GM12878 (cell line): ENCODE measurements around the gene HRG.

Experiments
- CTCF ChIP-seq, 3 experiments: IDR thresholded peaks in 2 of 3; conservative IDR thresholded peaks in 1 of 3; 2 replicates each; pipeline ENCODE4 v1.5.1; 2011; ENCODE audit warnings: low read depth in 3 of 3, low read length in 3 of 3, mild to moderate bottlenecking in 3 of 3, control low read depth in 2 of 3, moderate library complexity in 2 of 3, inconsistent platforms in 1 of 3, mixed read lengths in 1 of 3; ENCODE audit not compliant: control insufficient read depth in 2 of 3, insufficient read depth in 1 of 3; ENCODE audit errors: extremely low read depth in 1 of 3
- FOS ChIP-seq: IDR thresholded peaks from 3 replicates; pipeline ENCODE4 v1.6.1; 2011; ENCODE audit warnings: borderline replicate concordance; ENCODE audit not compliant: insufficient read length; ENCODE audit errors: extremely low read depth
- MAX ChIP-seq: IDR thresholded peaks from 2 replicates; pipeline ENCODE4 v1.6.1; 2012; ENCODE audit warnings: low read depth, low read length, improper control_type of control experiment
- MEF2A ChIP-seq: IDR thresholded peaks from 2 replicates; pipeline ENCODE4 v1.6.1; 2011; ENCODE audit warnings: low read depth, mild to moderate bottlenecking, low read length, moderate library complexity; ENCODE audit not compliant: insufficient read depth
- MYB ChIP-seq: fragments of 150-350 bp; IDR thresholded peaks from 2 replicates; pipeline ENCODE4 v1.6.1; 2014; ENCODE audit warnings: mild to moderate bottlenecking, low read depth, low read length, borderline replicate concordance
- MYC ChIP-seq: IDR thresholded peaks from 2 replicates; pipeline ENCODE4 v1.6.1; 2011; ENCODE audit warnings: mild to moderate bottlenecking, low read length, moderate library complexity, inconsistent platforms; ENCODE audit not compliant: insufficient read depth, insufficient replicate concordance, insufficient read length, severe bottlenecking
- PML ChIP-seq: IDR thresholded peaks from 2 replicates; pipeline ENCODE4 v1.6.1; 2012; ENCODE audit warnings: low read length, inconsistent platforms
- POLR2A ChIP-seq: IDR thresholded peaks from 2 replicates; pipeline ENCODE4 v1.6.1; 2011; ENCODE audit warnings: low read depth, mild to moderate bottlenecking, low read length
- POLR2AphosphoS5 ChIP-seq: IDR thresholded peaks from 2 replicates; pipeline ENCODE4 v1.6.1; 2011; ENCODE audit warnings: mild to moderate bottlenecking, low read length, inconsistent platforms
- RFX5 ChIP-seq: IDR thresholded peaks from 2 replicates; pipeline ENCODE4 v1.6.1; 2011; ENCODE audit warnings: low read depth, low read length, improper control_type of control experiment
- SIN3A ChIP-seq: IDR thresholded peaks from 2 replicates; pipeline ENCODE4 v1.6.1; 2012; ENCODE audit warnings: low read depth, low read length, improper control_type of control experiment
- TAF1 ChIP-seq: IDR thresholded peaks from 2 replicates; pipeline ENCODE4 v1.6.1; 2011; ENCODE audit warnings: mild to moderate bottlenecking, low read depth, low read length, borderline replicate concordance
- TF ChIP-seq, protein P1 (sequence below): fragments of 450-650 bp; IDR thresholded peaks from 2 replicates; pipeline ENCODE4 v1.6.1; 2014; ENCODE audit warnings: mild to moderate bottlenecking
- TF ChIP-seq, protein P2 (sequence below): IDR thresholded peaks from 2 replicates; pipeline ENCODE4 v1.6.1; 2011; ENCODE audit warnings: borderline replicate concordance, low read depth, mild to moderate bottlenecking, moderate library complexity, low read length; ENCODE audit not compliant: insufficient read depth, poor library complexity, severe bottlenecking

DNA sequence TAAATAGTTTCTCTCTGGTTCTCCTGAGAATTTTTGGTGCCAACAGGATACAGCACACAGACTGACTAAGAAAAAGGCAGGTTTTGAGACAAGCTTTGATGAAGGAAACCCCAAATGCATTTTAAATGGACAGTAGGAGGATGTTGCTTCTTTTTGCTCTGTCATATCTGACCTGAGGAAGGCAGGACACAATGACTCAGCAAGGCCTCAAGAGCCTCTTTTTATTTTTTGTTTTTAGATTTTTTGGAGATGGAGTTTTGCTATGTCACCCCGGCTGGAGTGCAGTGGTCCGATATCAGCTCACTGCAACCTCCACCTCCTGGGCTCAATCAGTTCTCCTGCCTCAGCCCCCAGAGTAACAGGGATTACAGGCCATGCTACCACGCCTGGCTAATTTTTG lies 34.5 kb downstream of the HRG start:
- no peak for TF ChIP-seq POLR2AphosphoS5
- TF ChIP-seq, protein P1, sequence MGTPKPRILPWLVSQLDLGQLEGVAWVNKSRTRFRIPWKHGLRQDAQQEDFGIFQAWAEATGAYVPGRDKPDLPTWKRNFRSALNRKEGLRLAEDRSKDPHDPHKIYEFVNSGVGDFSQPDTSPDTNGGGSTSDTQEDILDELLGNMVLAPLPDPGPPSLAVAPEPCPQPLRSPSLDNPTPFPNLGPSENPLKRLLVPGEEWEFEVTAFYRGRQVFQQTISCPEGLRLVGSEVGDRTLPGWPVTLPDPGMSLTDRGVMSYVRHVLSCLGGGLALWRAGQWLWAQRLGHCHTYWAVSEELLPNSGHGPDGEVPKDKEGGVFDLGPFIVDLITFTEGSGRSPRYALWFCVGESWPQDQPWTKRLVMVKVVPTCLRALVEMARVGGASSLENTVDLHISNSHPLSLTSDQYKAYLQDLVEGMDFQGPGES = no peak
- no peak for TF ChIP-seq RFX5
- no peak for TF ChIP-seq MAX
- no peak for TF ChIP-seq PML
- no peak for TF ChIP-seq POLR2A
- TF ChIP-seq MYC = no peak
- no peak for TF ChIP-seq MEF2A
- TF ChIP-seq FOS = no peak
- no peak for TF ChIP-seq CTCF (IDR thresholded peaks at IDR 0.05 in 2 of 3, conservative IDR thresholded peaks at IDR 0.05 in 1 of 3; ENCODE audit: control insufficient read depth in 2 of 3, extremely low read depth in 1 of 3, insufficient read depth in 1 of 3, low read depth in 3 of 3, low read length in 3 of 3)
- TF ChIP-seq MYB = no peak
- TF ChIP-seq, protein P2, sequence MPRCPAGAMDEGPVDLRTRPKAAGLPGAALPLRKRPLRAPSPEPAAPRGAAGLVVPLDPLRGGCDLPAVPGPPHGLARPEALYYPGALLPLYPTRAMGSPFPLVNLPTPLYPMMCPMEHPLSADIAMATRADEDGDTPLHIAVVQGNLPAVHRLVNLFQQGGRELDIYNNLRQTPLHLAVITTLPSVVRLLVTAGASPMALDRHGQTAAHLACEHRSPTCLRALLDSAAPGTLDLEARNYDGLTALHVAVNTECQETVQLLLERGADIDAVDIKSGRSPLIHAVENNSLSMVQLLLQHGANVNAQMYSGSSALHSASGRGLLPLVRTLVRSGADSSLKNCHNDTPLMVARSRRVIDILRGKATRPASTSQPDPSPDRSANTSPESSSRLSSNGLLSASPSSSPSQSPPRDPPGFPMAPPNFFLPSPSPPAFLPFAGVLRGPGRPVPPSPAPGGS = no peak
- TF ChIP-seq SIN3A = no peak
- TF ChIP-seq TAF1 = no peak
